ENCODE results near the gene NKTR.

Gene NKTR

GRCh38 chr3:42612928-42613327 lies 12.4 kb downstream of the NKTR start:
- Histone ChIP-seq H3K4me1 (ENCODE audit: control insufficient read depth in 1 of 2, insufficient read depth in 2 of 2, low read length in 2 of 2) (peaks cover 3 to 17% of the 10 kb centered on the region in 2 donors), H3K4me3 (ENCODE audit: low read depth in 1 of 2, low read length in 2 of 2) (no peak overlapping the region), H3K27me3 (ENCODE audit: control insufficient read depth in 1 of 2, insufficient read depth in 2 of 2, low read length in 2 of 2) (no peaks in the 10 kb centered on the region), H3K9ac (ENCODE audit: low read depth in 1 of 2, low read length in 2 of 2) (no peak overlapping the region), H3K36me3 (ENCODE audit: control insufficient read depth in 1 of 2, insufficient read depth in 2 of 2, low read length in 2 of 2) (peaks cover 0 to 4% of the 10 kb centered on the region in 2 donors), H3K27ac (ENCODE audit: low read depth, low read length) (no peak overlapping the region), H3K9me3 (ENCODE audit: control insufficient read depth in 1 of 2, low read length in 2 of 2) (no peaks in the 10 kb centered on the region)

DNA sequence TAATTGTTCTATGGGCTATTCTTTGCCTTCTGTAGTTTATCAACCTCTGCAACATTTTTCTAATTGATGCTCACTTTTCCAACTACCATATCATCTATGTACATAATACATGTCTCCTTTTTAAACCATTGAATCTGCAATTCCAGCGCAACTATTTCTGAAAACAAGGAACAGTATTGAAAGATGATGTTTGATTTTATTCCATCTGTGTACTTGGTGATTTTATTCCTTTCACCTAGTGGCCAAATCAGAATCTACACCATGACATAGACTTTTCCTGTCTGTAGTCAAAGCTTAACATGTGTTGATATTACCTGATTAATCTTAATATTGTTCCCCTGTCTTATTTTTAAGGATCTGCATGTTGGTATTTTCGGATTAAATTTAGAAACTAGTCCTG lies 13.0 kb downstream of the NKTR start:
- Histone ChIP-seq H3K27me3 (ENCODE audit: control insufficient read depth in 1 of 2, insufficient read depth in 2 of 2, low read length in 2 of 2) (no peaks in the 10 kb centered on the region), H3K27ac (ENCODE audit: low read depth, low read length) (no peak overlapping the region), H3K9ac (ENCODE audit: low read depth in 1 of 2, low read length in 2 of 2) (no peak overlapping the region), H3K36me3 (ENCODE audit: control insufficient read depth in 1 of 2, insufficient read depth in 2 of 2, low read length in 2 of 2) (peaks cover 0 to 4% of the 10 kb centered on the region in 2 donors), H3K4me3 (ENCODE audit: low read depth in 1 of 2, low read length in 2 of 2) (no peak overlapping the region), H3K4me1 (ENCODE audit: control insufficient read depth in 1 of 2, insufficient read depth in 2 of 2, low read length in 2 of 2) (peaks cover 3 to 17% of the 10 kb centered on the region in 2 donors), H3K9me3 (ENCODE audit: control insufficient read depth in 1 of 2, low read length in 2 of 2) (no peaks in the 10 kb centered on the region)

DNA sequence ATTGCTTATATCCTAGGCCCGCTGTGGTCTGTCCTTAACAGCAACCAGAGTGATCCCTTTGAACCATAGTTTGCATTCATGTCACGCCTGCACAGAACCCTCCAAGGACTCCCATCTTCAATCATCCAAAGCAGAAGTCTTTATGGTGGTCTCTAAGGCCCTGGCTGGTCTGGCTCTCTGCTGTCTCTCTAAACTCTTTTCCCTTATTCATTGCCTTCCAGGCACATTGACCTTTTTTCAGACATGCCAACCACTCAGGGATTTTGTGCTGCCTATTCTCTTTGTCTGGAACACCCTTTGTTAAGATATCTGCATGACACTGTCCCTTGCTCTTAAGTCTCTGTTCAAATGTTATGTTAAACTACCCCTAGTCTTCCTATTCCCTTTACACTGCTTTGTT lies 31.1 kb downstream of the NKTR start:
- Histone ChIP-seq H3K4me3 (ENCODE audit: low read depth in 1 of 2, low read length in 2 of 2) (no peak overlapping the region), H3K36me3 (ENCODE audit: control insufficient read depth in 1 of 2, insufficient read depth in 2 of 2, low read length in 2 of 2) (peaks cover 31 to 68% of the 10 kb centered on the region in 2 donors)

GRCh38 chr3:42632146-42632545 lies 31.7 kb downstream of the NKTR start:
- Histone ChIP-seq H3K9me3 (ENCODE audit: control insufficient read depth in 1 of 2, low read length in 2 of 2) (no peaks in the 10 kb centered on the region), H3K27me3 (ENCODE audit: control insufficient read depth in 1 of 2, insufficient read depth in 2 of 2, low read length in 2 of 2) (no peaks in the 10 kb centered on the region), H3K27ac (ENCODE audit: low read depth, low read length) (no peak overlapping the region), H3K36me3 (ENCODE audit: control insufficient read depth in 1 of 2, insufficient read depth in 2 of 2, low read length in 2 of 2) (peaks cover 36 to 73% of the 10 kb centered on the region in 2 donors), H3K4me3 (ENCODE audit: low read depth in 1 of 2, low read length in 2 of 2) (no peak overlapping the region), H3K4me1 (ENCODE audit: control insufficient read depth in 1 of 2, insufficient read depth in 2 of 2, low read length in 2 of 2) (no peaks in the 10 kb centered on the region), H3K9ac (ENCODE audit: low read depth in 1 of 2, low read length in 2 of 2) (no peak overlapping the region)

More for the DNA sequence above, 31.1 kb downstream of the NKTR start:
- Histone ChIP-seq H3K9ac (ENCODE audit: low read depth in 1 of 2, low read length in 2 of 2) (no peak overlapping the region), H3K27me3 (ENCODE audit: control insufficient read depth in 1 of 2, insufficient read depth in 2 of 2, low read length in 2 of 2) (no peaks in the 10 kb centered on the region), H3K9me3 (ENCODE audit: control insufficient read depth in 1 of 2, low read length in 2 of 2) (no peaks in the 10 kb centered on the region), H3K4me1 (ENCODE audit: control insufficient read depth in 1 of 2, insufficient read depth in 2 of 2, low read length in 2 of 2) (no peaks in the 10 kb centered on the region), H3K27ac (ENCODE audit: low read depth, low read length) (no peak overlapping the region)

- H3K4me1 ChIP-seq (ENCODE audit: control insufficient read depth in 1 of 2, insufficient read depth in 2 of 2, low read length in 2 of 2) = peaks cover under 1 to 7% of the 10 kb centered on the region in 2 donors
- H3K9me3 ChIP-seq (ENCODE audit: control insufficient read depth in 1 of 2, low read length in 2 of 2) = no peaks in the 10 kb centered on the region
- H3K9ac ChIP-seq (ENCODE audit: low read depth in 1 of 2, low read length in 2 of 2) = no peak overlapping the region
- peaks cover 50 to 81% of the 10 kb centered on the region in 2 donors for H3K36me3 ChIP-seq (ENCODE audit: control insufficient read depth in 1 of 2, insufficient read depth in 2 of 2, low read length in 2 of 2)
- no peak overlapping the region for H3K27ac ChIP-seq (ENCODE audit: low read depth, low read length)
- H3K27me3 ChIP-seq (ENCODE audit: control insufficient read depth in 1 of 2, insufficient read depth in 2 of 2, low read length in 2 of 2) = no peaks in the 10 kb centered on the region
- H3K4me3 ChIP-seq (ENCODE audit: low read depth in 1 of 2, low read length in 2 of 2) = no peak overlapping the region
Measured at GRCh38 chr3:42633544-42633943, 33.1 kb downstream of the NKTR start.

DNA sequence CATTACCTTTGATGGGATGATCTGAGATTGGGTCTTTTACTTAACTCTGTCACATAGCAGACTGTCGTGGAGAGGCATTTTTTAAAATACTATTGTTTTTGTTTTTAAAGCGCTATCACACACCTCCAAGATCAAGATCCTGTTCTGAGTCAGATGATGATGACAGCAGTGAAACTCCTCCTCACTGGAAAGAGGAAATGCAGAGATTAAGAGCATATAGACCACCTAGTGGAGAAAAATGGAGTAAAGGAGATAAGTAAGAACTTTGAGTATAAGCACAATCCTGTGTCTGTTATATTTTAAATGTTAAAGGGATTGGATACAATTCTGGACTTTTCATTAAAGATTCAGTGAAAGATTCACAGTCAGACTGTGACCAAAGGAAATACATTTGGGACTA lies 34.6 kb downstream of the NKTR start:
- no peak overlapping the region for H3K4me3 ChIP-seq (ENCODE audit: low read depth in 1 of 2, low read length in 2 of 2)
- H3K9ac ChIP-seq (ENCODE audit: low read depth in 1 of 2, low read length in 2 of 2) = no peak overlapping the region
- H3K36me3 ChIP-seq (ENCODE audit: control insufficient read depth in 1 of 2, insufficient read depth in 2 of 2, low read length in 2 of 2) = peaks cover 59 to 95% of the 10 kb centered on the region in 2 donors
- H3K27ac ChIP-seq (ENCODE audit: low read depth, low read length) = no peak overlapping the region
- no peaks in the 10 kb centered on the region for H3K27me3 ChIP-seq (ENCODE audit: control insufficient read depth in 1 of 2, insufficient read depth in 2 of 2, low read length in 2 of 2)
- H3K4me1 ChIP-seq (ENCODE audit: control insufficient read depth in 1 of 2, insufficient read depth in 2 of 2, low read length in 2 of 2) = peaks cover 7 to 14% of the 10 kb centered on the region in 2 donors
- no peaks in the 10 kb centered on the region for H3K9me3 ChIP-seq (ENCODE audit: control insufficient read depth in 1 of 2, low read length in 2 of 2)

GRCh38 chr3:42637001-42637400 lies 36.5 kb downstream of the NKTR start:
- Histone ChIP-seq H3K36me3 (ENCODE audit: control insufficient read depth in 1 of 2, insufficient read depth in 2 of 2, low read length in 2 of 2) (peaks cover 59 to 89% of the 10 kb centered on the region in 2 donors), H3K4me1 (ENCODE audit: control insufficient read depth in 1 of 2, insufficient read depth in 2 of 2, low read length in 2 of 2) (peaks cover 7 to 14% of the 10 kb centered on the region in 2 donors), H3K9ac (ENCODE audit: low read depth in 1 of 2, low read length in 2 of 2) (no peak overlapping the region), H3K4me3 (ENCODE audit: low read depth in 1 of 2, low read length in 2 of 2) (no peak overlapping the region), H3K9me3 (ENCODE audit: control insufficient read depth in 1 of 2, low read length in 2 of 2) (no peaks in the 10 kb centered on the region), H3K27me3 (ENCODE audit: control insufficient read depth in 1 of 2, insufficient read depth in 2 of 2, low read length in 2 of 2) (no peaks in the 10 kb centered on the region), H3K27ac (ENCODE audit: low read depth, low read length) (no peak overlapping the region)

DNA sequence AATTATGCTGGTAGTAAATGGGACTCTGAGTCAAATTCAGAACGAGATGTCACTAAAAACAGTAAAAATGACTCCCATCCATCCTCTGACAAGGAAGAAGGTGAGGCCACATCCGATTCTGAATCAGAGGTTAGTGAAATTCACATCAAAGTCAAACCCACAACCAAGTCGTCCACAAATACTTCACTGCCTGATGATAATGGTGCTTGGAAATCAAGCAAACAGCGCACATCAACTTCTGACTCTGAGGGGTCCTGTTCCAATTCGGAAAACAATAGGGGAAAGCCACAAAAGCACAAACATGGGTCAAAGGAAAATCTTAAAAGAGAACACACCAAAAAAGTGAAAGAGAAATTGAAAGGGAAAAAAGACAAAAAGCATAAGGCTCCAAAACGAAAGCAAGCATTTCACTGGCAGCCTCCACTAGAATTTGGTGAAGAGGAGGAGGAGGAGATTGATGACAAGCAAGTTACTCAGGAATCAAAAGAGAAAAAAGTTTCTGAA lies 37.9 kb downstream of the NKTR start:
- Histone ChIP-seq H3K4me1 (ENCODE audit: control insufficient read depth in 1 of 2, insufficient read depth in 2 of 2, low read length in 2 of 2) (peaks cover 7 to 14% of the 10 kb centered on the region in 2 donors), H3K9me3 (ENCODE audit: control insufficient read depth in 1 of 2, low read length in 2 of 2) (no peaks in the 10 kb centered on the region), H3K4me3 (ENCODE audit: low read depth in 1 of 2, low read length in 2 of 2) (no peak overlapping the region), H3K9ac (ENCODE audit: low read depth in 1 of 2, low read length in 2 of 2) (peak overlapping the region in 1 of 2 donors; percentile 17), H3K36me3 (ENCODE audit: control insufficient read depth in 1 of 2, insufficient read depth in 2 of 2, low read length in 2 of 2) (peaks cover 65 to 87% of the 10 kb centered on the region in 2 donors), H3K27ac (ENCODE audit: low read depth, low read length) (no peak overlapping the region), H3K27me3 (ENCODE audit: control insufficient read depth in 1 of 2, insufficient read depth in 2 of 2, low read length in 2 of 2) (no peaks in the 10 kb centered on the region)

- Histone ChIP-seq H3K27me3 (ENCODE audit: control insufficient read depth in 1 of 2, insufficient read depth in 2 of 2, low read length in 2 of 2) (no peaks in the 10 kb centered on the region), H3K4me3 (ENCODE audit: low read depth in 1 of 2, low read length in 2 of 2) (no peak overlapping the region), H3K36me3 (ENCODE audit: control insufficient read depth in 1 of 2, insufficient read depth in 2 of 2, low read length in 2 of 2) (peaks cover 64 to 86% of the 10 kb centered on the region in 2 donors), H3K4me1 (ENCODE audit: control insufficient read depth in 1 of 2, insufficient read depth in 2 of 2, low read length in 2 of 2) (peaks cover 7 to 14% of the 10 kb centered on the region in 2 donors), H3K9me3 (ENCODE audit: control insufficient read depth in 1 of 2, low read length in 2 of 2) (no peaks in the 10 kb centered on the region), H3K9ac (ENCODE audit: low read depth in 1 of 2, low read length in 2 of 2) (no peak overlapping the region), H3K27ac (ENCODE audit: low read depth, low read length) (peak overlapping the region; percentile 26)
Measured at GRCh38 chr3:42639192-42639591, 38.7 kb downstream of the NKTR start.

GRCh38 chr3:42640129-42640528 lies 39.6 kb downstream of the NKTR start:
- H3K27me3 ChIP-seq (ENCODE audit: control insufficient read depth in 1 of 2, insufficient read depth in 2 of 2, low read length in 2 of 2) = no peaks in the 10 kb centered on the region
- H3K4me1 ChIP-seq (ENCODE audit: control insufficient read depth in 1 of 2, insufficient read depth in 2 of 2, low read length in 2 of 2) = peaks cover 7 to 14% of the 10 kb centered on the region in 2 donors
- no peak overlapping the region for H3K27ac ChIP-seq (ENCODE audit: low read depth, low read length)
- H3K9ac ChIP-seq (ENCODE audit: low read depth in 1 of 2, low read length in 2 of 2) = no peak overlapping the region
- no peaks in the 10 kb centered on the region for H3K9me3 ChIP-seq (ENCODE audit: control insufficient read depth in 1 of 2, low read length in 2 of 2)
- H3K36me3 ChIP-seq (ENCODE audit: control insufficient read depth in 1 of 2, insufficient read depth in 2 of 2, low read length in 2 of 2) = peaks cover 73 to 87% of the 10 kb centered on the region in 2 donors
- no peak overlapping the region for H3K4me3 ChIP-seq (ENCODE audit: low read depth in 1 of 2, low read length in 2 of 2)
